Renal cortex interstitium (tissue), 15 donors: ENCODE results near the gene RGS11. TPM values are rescaled to one million over a fixed set of nuclear protein-coding genes. Genes with fewer than 3 reads are reported as not detected.

Experiments
- DNase-seq, 11 donors: peaks; one replicate each; pipeline ENCODE4 v3.0.0-alpha.2; 2013; ENCODE audit warnings: low read depth in 9 of 11, low spot score in 4 of 11; ENCODE audit errors: extremely low read depth in 1 of 11
- long read RNA-seq, 16 experiments: transcript quantifications; one replicate each; lab custom pipeline, GENCODE V29; 2026
- polyA plus RNA-seq, 3 donors: library from polyadenylated mRNA; unstranded; fragments of 120-200 nt; gene quantifications; one replicate each; pipeline ENCODE4 v1.2.1, GENCODE V29; 2013; ENCODE audit not compliant: insufficient read length in 3 of 3

The RGS11 gene
- 1 to 10 TPM in 2 of 3 donors, under 1 TPM in 1; 0.89 to 2.2 (median 2.0) TPM for polyA plus RNA-seq
- long read RNA-seq, donor 1: 0 reads
- long read RNA-seq, donor 2: 0 reads
- long read RNA-seq, donor 3: 0 reads
- long read RNA-seq, donor 4: 0 reads
- long read RNA-seq, donor 5: 0 reads
- long read RNA-seq, donor 6: 0 reads
- long read RNA-seq, donor 7: 0 reads
- long read RNA-seq, donor 8: 0 reads
- long read RNA-seq, donor 9: 0 reads
- long read RNA-seq, donor 10, partial matches to known transcripts: 0 of 1 reads
- long read RNA-seq, donor 10, other reads (novel, unspliced or antisense): 0 of 1 reads
- long read RNA-seq, donor 11: 0 reads
- long read RNA-seq, donor 12: 0 reads
- long read RNA-seq, donor 13: 0 reads
- long read RNA-seq, donor 14: 0 reads
- long read RNA-seq, donor 15: 0 reads
- long read RNA-seq, donor 16: 0 reads

DNA sequence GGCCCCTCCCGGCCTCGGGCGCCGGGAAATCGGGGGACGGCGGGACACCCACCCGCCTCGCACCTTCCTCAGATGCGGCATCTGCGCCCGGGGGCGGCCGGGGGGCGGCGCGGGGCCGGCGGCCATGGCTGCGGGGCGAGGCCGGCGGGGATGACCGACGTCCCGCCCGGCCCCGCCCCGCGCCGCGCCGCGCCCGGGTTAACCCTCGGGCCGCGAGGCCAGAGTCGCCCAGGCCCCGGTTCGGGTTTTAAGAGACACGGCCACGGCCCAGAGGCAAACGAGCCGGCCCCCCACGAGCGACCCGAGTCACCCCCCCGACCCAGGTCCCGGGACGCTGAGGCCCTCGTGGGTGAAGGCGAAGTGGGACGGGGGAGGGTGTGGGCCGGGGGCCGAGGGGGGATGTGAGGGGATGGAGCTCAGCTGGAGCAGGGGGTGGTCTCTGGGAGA lies at the start of gene RGS11:
Gene RGS11, minus strand, starts transcription at position 159 of the 447 bp plus-strand sequence. Its CDS starts 33 bp downstream, at position 126.
- no peak for DNase-seq

DNA sequence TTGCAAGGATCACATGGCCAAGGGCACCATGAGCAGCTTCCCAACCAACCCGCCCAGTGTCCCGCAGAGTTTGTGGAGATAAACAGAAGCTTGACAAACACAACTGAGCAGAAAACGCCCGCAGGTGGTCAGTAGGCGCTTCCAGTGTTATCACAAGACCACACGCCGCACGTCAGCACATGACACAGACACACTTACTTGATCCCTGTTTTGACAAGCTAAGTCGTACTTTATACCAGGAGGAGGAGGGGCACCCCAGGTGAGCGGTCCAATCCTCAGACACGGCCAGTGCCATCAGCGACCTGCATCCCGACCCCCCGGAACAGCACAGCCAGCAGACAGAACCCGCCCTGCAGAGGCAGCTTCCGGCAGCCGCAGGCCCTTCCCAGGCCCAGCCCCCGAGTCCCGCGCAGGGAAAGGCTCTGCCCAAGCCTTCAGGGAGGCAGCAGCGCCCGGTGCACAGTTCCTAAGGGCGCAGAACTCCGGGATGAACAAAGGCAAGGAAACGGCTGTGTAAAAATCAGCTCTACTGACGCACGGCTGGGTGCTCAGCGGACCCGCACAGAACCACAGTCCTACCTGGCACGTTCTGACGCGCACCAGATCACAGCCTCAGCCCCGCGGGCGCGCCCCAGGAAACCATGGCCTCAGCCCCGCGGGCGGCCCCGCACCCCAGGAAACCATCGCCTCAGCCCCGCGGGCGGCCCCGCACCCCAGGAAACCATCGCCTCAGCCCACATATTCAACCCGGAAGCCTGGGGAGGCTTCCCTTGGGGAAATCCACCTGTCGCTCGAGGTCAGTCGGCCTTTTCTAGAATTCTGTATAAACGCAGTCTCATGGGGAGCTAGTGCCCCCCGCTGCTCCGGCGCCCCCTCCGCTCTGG lies 48.9 kb upstream of the RGS11 start:
- DNase-seq: no peak

DNA sequence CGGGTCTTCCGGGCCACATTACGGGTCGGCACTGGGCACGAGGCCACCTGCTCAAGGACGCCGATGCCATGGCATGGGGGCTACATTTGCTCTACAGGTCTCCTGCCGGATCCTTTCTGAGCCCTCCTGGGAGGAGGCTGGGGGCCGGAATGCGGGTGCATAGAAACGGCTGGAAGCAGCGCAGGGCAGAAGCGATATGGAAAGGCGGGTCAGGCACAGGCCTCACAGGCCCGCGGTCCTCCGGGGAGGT lies 48.4 kb upstream of the RGS11 start:
- DNase-seq: no peak

DNA sequence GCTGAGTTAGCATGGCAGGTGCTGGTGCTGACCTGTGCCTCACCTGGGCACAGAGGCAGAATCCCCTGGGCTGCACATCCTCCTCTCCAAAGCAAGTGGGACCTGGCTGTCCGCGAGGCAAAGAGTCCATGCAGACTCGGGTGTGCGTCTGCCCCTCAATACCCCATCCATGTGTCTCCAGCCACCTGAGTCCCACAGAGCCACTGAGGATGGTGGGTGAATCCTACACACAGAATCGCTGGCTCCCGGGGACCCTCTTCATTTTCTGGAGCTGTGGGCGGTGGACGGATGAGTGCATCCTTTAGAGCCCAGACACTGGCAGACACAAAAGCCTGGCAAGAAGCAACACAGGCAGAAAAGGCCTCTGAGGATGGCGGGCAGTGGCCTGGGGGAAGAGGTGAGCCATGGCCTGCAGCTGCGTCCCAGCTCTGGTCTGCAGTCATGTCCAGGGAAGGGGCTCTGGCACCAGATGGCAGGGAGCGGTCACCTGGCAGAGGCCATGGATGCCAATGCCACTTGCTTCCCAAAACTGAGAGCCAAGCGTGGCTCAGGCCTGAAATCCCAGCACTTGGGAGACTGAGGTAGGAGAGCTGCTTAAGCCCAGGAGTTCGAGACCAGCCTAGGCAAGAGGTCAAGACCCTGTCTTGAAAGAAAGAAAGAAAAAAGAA lies 46.9 kb upstream of the RGS11 start:
- DNase-seq: no peak

DNA sequence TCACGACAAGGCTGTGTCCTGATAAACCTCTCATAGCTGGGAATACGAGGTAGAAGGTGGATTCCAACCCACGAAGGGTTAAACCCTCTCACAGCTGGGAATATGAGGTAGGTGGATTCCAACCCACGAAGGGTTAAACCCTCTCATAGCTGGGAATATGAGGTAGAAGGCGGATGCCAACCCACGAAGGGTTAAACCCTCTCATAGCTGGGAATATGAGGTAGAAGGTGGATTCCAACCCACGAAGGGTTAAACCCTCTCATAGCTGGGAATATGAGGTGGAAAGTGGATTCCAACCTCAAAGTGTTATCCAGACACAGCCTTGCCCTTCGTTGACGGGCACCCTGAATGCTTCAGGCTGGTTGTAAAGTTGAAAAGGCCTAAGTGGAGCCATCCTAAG lies 45.8 kb upstream of the RGS11 start:
- no peak for DNase-seq

DNA sequence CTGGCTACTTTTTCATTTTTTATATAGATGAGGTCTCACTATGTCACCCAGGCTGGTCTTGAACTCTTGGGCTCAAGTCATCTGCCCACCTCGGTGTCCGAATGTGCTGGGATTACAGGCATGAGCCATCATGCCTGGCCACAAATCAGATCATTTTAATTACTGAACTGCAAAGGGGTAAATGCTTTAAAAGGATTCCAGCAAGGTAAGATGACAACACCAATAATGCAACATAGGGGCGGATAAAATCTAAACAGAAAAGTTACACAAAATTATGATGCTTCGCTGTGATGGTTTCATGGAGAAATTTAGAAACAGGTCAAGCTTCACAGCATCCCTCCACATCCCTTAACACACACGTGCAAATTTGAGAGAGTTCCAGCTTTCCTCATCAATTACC lies 44.5 kb upstream of the RGS11 start:
- DNase-seq: no peak

DNA sequence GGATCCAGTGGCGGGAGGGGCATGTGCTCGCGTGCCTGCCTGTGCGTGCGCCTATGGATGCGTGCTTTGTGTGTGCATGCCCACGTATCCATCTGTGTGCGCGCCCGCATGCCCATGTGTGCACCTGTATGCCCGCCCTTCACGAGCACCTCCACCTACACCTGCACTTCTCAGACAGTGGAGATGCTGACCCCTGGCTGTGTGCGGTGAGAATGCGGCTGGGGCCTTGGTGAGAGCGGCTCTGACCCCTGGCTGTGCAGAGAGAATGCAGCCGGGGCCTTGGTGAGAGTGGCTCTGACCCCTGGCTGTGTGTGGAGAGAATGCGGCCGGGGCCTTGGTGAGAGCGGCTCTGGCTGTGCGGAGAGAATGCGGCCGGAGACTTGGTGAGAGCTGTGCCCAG lies 42.9 kb upstream of the RGS11 start:
- no peak for DNase-seq

DNA sequence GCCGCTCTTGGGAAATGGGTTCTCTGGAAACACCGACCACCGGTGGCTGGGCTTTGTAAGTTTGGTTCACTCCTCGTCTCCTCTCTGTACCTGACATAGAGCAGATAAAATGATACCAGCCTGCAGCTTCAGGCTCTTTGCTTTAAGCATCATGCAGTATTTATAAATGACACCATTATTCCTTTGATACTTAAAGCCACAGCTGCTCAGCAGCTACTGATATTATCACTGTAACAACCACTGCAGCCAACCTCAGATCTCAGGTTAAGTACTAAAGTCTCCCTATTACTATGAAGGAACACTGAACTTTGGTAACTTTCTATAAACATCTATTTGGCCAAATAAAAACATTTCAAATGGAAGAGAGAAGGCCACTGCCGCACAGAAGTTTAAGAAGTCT lies 41.8 kb upstream of the RGS11 start:
- DNase-seq: no peak

DNA sequence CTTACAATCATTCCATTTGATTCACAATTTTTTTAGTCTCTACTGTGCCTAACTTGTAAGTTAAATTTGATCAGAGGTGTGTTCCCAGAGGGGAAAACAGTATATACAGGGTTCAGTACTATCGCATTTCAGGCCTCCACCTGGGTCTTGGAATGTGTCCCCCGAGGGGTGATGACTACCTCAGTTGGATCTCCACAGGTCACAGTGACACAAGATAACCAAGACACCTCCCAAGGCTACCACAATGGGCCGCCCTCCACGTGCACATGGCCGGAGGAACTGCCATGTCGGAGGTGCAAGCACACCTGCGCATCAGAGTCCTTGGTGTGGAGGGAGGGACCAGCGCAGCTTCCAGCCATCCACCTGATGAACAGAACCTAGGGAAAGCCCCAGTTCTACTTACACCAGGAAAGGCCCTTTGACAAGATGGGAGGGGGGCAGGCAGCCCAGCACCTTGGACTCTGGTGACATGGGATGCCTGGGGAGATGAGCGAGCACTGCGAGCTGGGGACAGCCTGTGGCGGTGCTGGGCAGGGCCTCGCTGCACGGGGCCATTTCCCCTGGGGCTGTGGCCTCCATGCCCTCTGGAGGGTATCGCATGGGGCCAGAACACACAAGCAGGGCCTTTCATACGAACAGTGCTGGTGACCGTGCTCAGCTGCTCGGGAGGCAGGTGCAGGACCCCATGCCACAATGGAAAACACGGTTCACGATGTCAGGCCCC lies 41.2 kb upstream of the RGS11 start:
- DNase-seq: no peak

DNA sequence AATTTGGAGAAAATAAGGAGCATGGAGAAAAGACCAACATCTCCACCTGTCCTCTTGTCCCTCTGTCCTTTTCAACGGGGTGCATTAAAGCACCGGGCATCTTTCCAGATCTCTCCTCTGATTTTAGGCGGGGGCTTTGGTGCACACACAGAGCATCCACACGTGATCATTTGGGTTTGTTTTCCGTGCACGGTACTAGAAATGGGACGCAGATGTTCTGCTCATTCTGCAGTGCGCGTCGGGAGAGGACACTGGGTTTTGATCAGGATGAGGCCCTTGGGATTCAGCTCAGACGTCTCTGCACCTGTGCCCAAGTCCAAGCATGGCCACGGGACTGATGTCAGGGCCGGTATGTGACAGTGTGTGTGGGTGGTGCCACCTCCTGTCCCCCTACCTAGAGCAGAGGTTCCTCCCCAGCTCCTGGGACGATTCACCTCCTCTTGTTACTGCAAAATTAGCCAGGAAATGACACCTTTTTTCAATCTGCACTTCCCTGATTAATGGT lies 39.1 kb upstream of the RGS11 start:
- no peak for DNase-seq

DNA sequence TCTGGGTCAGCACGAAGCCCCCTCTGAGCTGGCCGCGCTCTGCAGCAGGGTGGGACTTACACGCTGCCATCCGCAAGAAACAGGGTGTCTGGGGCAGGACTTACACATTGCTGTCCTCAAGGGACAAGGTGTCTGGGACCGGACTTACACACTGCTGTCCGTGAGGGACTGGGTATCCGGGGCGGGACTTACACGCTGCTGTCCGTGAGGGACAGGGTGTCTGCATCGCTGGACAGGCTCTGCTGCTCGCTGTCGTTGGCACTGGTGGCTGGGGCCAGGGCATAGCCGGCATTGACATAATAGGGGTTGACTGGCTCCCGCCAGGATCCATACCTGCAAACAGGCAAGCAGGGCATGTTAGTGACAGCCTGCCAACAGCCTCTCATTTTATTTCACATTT lies 38.6 kb upstream of the RGS11 start:
- DNase-seq: no peak

DNA sequence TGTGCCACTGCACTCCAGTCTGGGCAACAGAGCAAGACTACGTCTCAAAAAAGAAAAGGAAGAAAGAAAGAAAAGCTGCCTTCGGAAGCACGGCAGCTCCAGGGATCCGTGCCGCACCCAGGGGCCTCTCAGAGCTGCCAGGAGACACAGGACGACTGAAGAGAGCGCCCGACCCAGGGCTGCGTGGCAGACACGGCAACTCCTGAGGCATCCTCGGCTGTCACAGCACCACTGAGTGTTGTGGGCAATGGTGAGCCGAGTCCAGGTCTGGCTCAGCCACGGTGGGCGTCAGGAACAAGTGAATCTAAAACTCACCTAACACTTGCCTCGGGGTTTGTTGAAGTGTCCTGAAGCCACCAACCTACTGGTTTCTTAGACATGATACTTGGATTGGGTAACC lies 36.0 kb upstream of the RGS11 start:
- DNase-seq: no peak

DNA sequence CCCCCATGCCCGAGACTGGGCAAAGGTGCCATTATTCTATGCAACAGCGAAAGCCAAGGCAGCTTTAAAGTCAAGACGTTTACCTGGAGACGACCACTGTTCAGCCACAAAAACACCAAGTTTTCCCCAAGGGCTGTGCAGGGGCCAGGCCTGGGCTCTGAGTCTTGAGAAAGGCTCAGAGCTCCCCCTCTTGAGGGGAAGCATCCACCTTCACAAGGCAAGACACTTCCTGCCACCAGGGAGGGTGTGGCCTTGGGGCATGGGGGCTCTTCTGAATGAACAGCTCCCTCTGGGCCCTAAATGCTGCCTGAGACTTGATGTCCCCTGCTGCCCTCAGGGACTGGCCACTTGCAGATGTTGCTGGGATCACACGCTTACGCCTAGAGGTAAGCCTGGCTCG lies 33.7 kb upstream of the RGS11 start:
- DNase-seq: no peak

DNA sequence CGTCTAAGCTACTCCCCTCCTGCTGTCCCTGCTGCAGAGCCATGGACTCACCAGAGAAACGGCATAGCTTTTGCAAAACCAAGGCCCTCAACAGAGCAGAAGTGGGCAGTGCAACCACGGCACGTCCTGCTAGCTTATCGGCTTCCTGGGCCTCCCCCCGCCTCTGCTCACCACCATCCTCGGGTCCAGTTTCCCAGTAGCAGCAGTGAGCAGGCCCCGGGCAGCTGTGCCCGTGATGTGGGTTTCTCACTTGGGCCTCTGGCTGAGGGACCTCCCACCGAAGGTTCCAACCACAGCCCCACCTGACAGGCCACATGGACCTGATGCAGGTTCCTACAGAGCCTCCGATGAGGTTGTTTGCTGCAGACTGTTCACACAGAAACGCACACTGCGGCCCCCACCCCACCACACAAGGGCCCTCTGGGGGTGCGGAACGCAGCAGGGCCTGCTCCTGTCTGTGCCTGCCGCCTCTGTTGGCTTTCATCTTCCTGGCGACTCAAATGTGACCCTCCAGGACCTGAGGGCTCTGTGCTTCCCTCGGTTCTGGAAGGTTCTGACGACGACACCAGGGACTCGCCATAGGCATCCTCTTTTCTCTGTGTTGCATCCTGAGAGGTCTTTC lies 32.1 kb upstream of the RGS11 start:
- no peak for DNase-seq

DNA sequence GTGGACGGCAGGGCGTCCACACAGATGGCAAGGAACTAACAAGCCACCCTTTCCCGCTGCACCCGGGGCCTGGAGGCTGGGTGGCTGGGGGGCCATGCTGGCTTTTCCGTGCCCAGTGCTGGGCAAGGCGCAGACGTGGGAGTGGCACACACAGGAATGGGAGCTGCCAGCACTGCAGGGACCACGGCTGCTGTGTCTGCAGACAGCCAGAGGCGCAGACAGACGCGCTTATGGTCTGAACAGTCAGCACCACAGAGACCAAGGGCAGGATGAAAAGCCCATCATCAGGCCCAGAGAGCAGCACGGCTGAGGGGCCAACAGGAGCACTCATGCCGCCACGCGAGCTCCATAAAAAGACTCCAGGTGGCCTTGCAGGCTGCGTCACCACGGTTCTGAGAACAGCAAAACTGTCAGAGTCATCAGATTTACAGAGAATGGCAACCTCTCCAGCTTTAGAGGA lies 31.2 kb upstream of the RGS11 start:
- no peak for DNase-seq

DNA sequence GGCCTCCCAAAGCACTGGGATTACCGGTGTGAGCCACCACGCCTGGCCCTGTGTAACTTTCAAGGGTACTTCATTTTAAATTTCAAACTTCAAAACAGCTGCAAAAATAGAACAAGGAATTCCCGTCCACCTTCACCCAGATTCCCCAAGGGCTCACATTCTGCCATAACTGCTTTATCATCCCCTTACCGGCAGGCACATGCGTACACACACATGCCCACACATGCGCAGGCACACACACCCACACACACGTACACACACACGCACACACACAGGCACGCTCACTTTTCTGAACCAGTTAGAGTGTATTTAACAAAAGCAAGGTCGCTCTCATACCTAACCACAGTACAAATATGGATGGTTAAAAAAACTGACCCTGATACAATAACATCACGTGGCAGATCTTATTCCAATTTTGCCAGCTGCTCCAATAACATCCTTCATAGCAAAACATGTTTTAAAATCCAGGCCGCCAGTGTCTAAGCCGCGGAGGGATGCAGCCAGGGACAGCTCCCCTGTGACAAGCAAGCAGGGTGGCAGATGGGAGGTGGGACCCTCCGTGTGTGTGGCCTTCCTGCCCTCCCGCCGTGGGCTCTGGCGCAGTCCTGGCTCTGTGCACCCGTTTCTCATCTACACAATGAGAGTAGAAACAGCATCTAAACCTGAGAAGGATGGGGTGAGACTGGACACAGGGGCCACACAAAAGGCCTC lies 30.3 kb upstream of the RGS11 start:
- DNase-seq: no peak

DNA sequence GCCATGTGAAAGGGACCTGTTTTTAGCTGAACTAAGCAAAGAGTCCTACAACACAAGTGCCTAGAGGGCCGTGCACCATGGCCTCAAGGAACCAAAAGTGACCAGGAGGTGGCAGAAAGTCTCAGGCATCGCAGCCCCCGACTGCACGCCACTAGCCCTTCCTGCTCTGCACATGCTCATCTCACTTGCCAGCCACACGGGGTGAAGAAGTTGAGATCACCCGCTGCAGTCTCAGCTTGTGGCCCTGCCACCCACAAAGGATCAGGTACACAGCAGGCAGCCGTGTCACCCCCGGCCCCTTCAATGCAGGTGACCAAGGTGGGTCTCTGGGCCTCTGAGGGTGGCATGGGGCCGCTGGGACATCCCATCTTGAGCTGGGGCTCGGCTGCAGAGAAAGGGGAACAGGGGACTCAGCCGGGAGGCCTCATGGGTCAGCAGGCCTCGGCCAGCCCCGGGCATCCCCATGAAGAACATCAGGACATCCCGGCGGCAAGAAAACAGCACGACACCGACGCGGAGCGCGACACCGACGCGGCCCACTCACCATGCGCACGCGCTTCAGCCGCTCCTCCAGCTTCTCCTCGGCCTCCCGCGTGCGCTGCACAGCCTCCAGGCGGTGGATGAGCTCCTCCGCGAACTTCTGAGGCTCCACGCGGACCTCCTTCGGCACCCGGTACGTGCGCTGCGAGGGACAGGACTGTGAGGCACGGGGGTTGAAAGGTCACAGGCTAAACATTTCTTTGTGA lies 28.2 kb upstream of the RGS11 start:
- DNase-seq: no peak
